Suppressor macrophage (primary cell): Measurements from ENCODE around the gene HDAC7.

Experiments used
- DNase-seq, 4 experiments: peaks; one replicate each; pipeline ENCODE4 v3.0.0-alpha.2; 2020 to 2022
- total RNA-seq, 17 experiments: gene quantifications; one replicate each; lab custom pipeline; 2026; ENCODE audit warnings: mixed read lengths in 6 of 17, inconsistent platforms in 3 of 17; lab: John Stamatoyannopoulos, UW

Gene HDAC7
- 15.3 to 84.7 (median 31.5) reads per million in 17 experiments for total RNA-seq

- DNase-seq, result peak; percentile 47 to 78 (median 60)
Measured at GRCh38 chr12:47819896-47820630, at the start of gene HDAC7. Gene HDAC7 (minus strand): TSS chr12:47819903. CDS start chr12:47819785, 118 bp downstream.

- peak; percentile 65 to 84 (median 70) for DNase-seq
Measured at GRCh38 chr12:47868552-47869031, 48.9 kb upstream of the HDAC7 start.

GRCh38 chr12:47868041-47868440, 48.3 kb upstream of the HDAC7 start:
- DNase-seq, result no peak

- DNase-seq, result peak; percentile 54 to 77 (median 60)
Measured at GRCh38 chr12:47867495-47867941, 47.8 kb upstream of the HDAC7 start.

GRCh38 chr12:47864646-47865235, 45.0 kb upstream of the HDAC7 start:
- DNase-seq, result no peak

GRCh38 chr12:47863985-47864384, 44.3 kb upstream of the HDAC7 start:
- DNase-seq, result no peak

GRCh38 chr12:47863467-47863866, 43.8 kb upstream of the HDAC7 start:
- no peak for DNase-seq

GRCh38 chr12:47862881-47863280, 43.2 kb upstream of the HDAC7 start:
- DNase-seq, result no peak

- no peak for DNase-seq
Measured at GRCh38 chr12:47862167-47862750, 42.6 kb upstream of the HDAC7 start.

GRCh38 chr12:47860873-47861272, 41.2 kb upstream of the HDAC7 start:
- DNase-seq, result no peak

GRCh38 chr12:47860279-47860841, 40.7 kb upstream of the HDAC7 start:
- no peak for DNase-seq

GRCh38 chr12:47858511-47859266, 39.0 kb upstream of the HDAC7 start:
- DNase-seq, result no peak

- no peak for DNase-seq
Measured at GRCh38 chr12:47856721-47857575, 37.2 kb upstream of the HDAC7 start.

- DNase-seq, result no peak
Measured at GRCh38 chr12:47856094-47856493, 36.4 kb upstream of the HDAC7 start.

GRCh38 chr12:47855502-47855901, 35.8 kb upstream of the HDAC7 start:
- DNase-seq, result no peak

- no peak for DNase-seq
Measured at GRCh38 chr12:47854531-47854930, 34.8 kb upstream of the HDAC7 start.

GRCh38 chr12:47852096-47852571, 32.4 kb upstream of the HDAC7 start:
- no peak for DNase-seq

- DNase-seq, result no peak
Measured at GRCh38 chr12:47851303-47851952, 31.7 kb upstream of the HDAC7 start.

GRCh38 chr12:47850153-47851084, 30.7 kb upstream of the HDAC7 start:
- no peak for DNase-seq

- no peak for DNase-seq
Measured at GRCh38 chr12:47849261-47849660, 29.6 kb upstream of the HDAC7 start.
